ENCODE measurements around the gene LRBA.

Gene LRBA

GRCh38 chr4:150343796-150344195 lies 671.3 kb downstream of the LRBA start:
- no peak for DNase-seq (ENCODE audit: low read depth)
- no peak overlapping the region for H3K4me3 ChIP-seq (replicated peaks; ENCODE audit: low read depth, low read length)
- TF ChIP-seq CTCF (IDR thresholded peaks at IDR 0.05; ENCODE audit: low read length, missing control alignments) = no peak

GRCh38 chr4:150342945-150343344 lies 672.1 kb downstream of the LRBA start:
- no peak for TF ChIP-seq CTCF (IDR thresholded peaks at IDR 0.05; ENCODE audit: low read length, missing control alignments)
- DNase-seq (ENCODE audit: low read depth) = no peak
- H3K4me3 ChIP-seq (replicated peaks; ENCODE audit: low read depth, low read length) = no peak overlapping the region

- DNase-seq (ENCODE audit: low read depth) = peak; percentile 39
- TF ChIP-seq CTCF (IDR thresholded peaks at IDR 0.05; ENCODE audit: low read length, missing control alignments) = no peak
These were observed 677.4 kb downstream of the LRBA start for GRCh38 chr4:150337734-150338133.

GRCh38 chr4:150336676-150337412 lies 678.2 kb downstream of the LRBA start:
- no peak for TF ChIP-seq CTCF (IDR thresholded peaks at IDR 0.05; ENCODE audit: low read length, missing control alignments)
- DNase-seq (ENCODE audit: low read depth) = no peak
- no peak overlapping the region for H3K4me3 ChIP-seq (replicated peaks; ENCODE audit: low read depth, low read length)

More at GRCh38 chr4:150337734-150338133, 677.4 kb downstream of the LRBA start:
- no peak overlapping the region for H3K4me3 ChIP-seq (replicated peaks; ENCODE audit: low read depth, low read length)

DNA sequence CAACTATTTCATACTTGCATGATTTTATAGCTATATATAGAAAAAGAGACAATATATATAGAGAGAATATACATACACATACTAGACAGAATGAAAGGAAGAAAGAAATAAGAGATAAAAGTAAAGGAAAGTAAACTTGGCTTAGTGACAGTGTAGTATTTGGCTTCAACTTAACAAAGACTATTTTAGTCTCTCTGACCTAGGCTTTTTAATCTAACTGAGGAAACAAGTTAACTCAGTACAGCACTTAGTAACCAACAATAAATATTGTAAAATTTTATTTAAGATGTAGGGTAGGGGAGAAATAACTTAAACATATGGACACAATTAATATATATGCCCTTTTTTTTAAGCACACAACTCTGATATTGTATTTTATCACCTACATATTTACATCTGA lies 682.1 kb downstream of the LRBA start:
- DNase-seq (ENCODE audit: low read depth) = no peak
- H3K4me3 ChIP-seq (replicated peaks; ENCODE audit: low read depth, low read length) = no peak overlapping the region
- TF ChIP-seq CTCF (IDR thresholded peaks at IDR 0.05; ENCODE audit: low read length, missing control alignments) = no peak

DNA sequence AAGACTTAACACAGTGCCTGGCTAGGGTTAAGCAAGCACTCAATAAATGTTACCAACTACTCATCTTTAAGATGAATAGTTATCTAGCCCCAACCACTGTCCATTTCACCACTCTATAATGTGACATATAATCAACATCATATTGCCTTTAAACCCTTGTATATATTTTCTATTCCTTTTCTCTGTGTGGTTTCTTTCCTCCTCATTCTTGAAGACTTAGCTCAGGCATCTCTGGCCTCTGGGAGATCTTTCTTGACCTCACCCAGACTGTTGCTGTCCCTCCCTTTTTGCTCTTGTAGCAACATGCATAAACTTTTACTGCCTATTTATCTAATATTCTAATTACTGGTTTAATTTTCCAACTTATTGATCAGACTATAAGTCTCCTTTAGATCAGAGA lies 683.0 kb downstream of the LRBA start:
- H3K4me3 ChIP-seq (replicated peaks; ENCODE audit: low read depth, low read length) = no peak overlapping the region
- DNase-seq (ENCODE audit: low read depth) = no peak
- no peak for TF ChIP-seq CTCF (IDR thresholded peaks at IDR 0.05; ENCODE audit: low read length, missing control alignments)

DNA sequence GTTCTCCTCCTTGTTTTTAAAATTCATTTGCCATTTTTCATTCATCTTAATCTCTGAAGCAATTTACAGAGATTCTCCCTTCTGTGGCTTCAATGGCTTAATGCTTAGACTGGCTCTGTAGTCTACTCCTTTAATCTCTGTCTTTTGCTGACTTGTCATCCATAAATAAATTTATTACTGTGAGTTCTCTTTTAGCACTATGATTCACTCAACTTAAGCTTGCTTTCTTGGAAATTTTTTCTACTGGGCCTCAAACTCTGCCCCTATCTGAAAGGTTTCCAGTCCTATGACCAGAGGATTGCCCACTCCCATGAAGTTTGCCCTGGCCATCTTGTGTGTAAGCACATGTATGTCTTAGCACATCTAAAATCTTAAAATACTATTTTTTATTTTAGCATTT lies 685.7 kb downstream of the LRBA start:
- DNase-seq (ENCODE audit: low read depth) = no peak
- no peak for TF ChIP-seq CTCF (IDR thresholded peaks at IDR 0.05; ENCODE audit: low read length, missing control alignments)
- no peak overlapping the region for H3K4me3 ChIP-seq (replicated peaks; ENCODE audit: low read depth, low read length)

Measured in fibroblast of pulmonary artery (primary cell).